HepG2 (cell line): ENCODE data around the gene PRR33. TPM values are rescaled to one million over a fixed set of nuclear protein-coding genes. Genes with fewer than 3 reads are reported as not detected.
A peak's percentile ranks its signal among the peaks of the same experiment; 100 is the strongest.

Source experiments
- ATAC-seq: fragments of 200-7000 bp; cut with Tn5 transposase; 3 replicates; pipeline ENCODE4 v1.9.1; 2020; ENCODE audit warnings: mild to moderate bottlenecking, moderate library complexity
- BruUV-seq: library from RNA; stranded (reverse); fragments of 400-500 nt; replicated peaks from 2 replicates; lab custom pipeline; 2021; lab: Mats Ljungman, UMichigan
- CTCF ChIA-PET: fragments of 300-600 bp; formaldehyde crosslinking; extraction: SDS; loops from one replicate; lab custom pipeline; 2021; ENCODE audit warnings: low total read pairs, inconsistent platforms, low intra/inter-chr PET ratio; lab: Yijun Ruan, JAX
- POLR2A ChIA-PET: fragments of 350-600 bp; sonication (Branson Sonifier 250); formaldehyde crosslinking; loops from one replicate; lab custom pipeline; 2020; ENCODE audit warnings: antibody characterized with exemption, inconsistent platforms; lab: Yijun Ruan, JAX
- DNase-seq: peaks from one replicate; pipeline ENCODE4 v3.0.0-alpha.2; 2015; ENCODE audit warnings: low spot score
- FAIRE-seq: peaks from 3 replicates; lab custom pipeline; 2011; peaks lifted over from hg19 to GRCh38; lab: Jason Lieb, UNC
- H2AFZ ChIP-seq: one replicate; pipeline ENCODE4 v1.6.1; 2011; ENCODE audit warnings: low read length, inconsistent platforms
- H3K27ac ChIP-seq: fragments of 300-600 bp; 3 replicates; pipeline ENCODE4 v1.8.0; 2011; ENCODE audit warnings: mixed run types, mild to moderate bottlenecking, mixed read lengths, low read length, inconsistent platforms; ENCODE audit not compliant: insufficient read depth; ENCODE audit errors: extremely low read length
- H3K27me3 ChIP-seq, 2 experiments: fragments of 200-600 bp in 1 of 2; 2 replicates in 1 of 2; 3 replicates in 1 of 2; pipeline versions ENCODE4 v1.6.0 to v1.8.0; 2011; ENCODE audit warnings: low read length in 2 of 2, mild to moderate bottlenecking in 2 of 2, moderate library complexity in 2 of 2, inconsistent platforms in 1 of 2; ENCODE audit not compliant: insufficient read depth in 2 of 2, control insufficient read depth in 1 of 2
- H3K36me3 ChIP-seq, 2 experiments: fragments of 200-600 bp in 1 of 2; replicated peaks in 1 of 2; 2 replicates in 1 of 2; 3 replicates in 1 of 2; pipeline versions ENCODE4 v1.5.1 to v1.8.0; 2011; ENCODE audit warnings: low read length in 2 of 2, inconsistent platforms in 1 of 2; ENCODE audit not compliant: insufficient read depth in 2 of 2, control insufficient read depth in 1 of 2
- H3K4me1 ChIP-seq: 2 replicates; pipeline ENCODE4 v1.5.1; 2012; ENCODE audit warnings: low read length, inconsistent platforms; ENCODE audit not compliant: insufficient read depth
- H3K4me2 ChIP-seq: 2 replicates; pipeline ENCODE4 v1.6.0; 2011; ENCODE audit warnings: low read depth, low read length, inconsistent platforms
- H3K4me3 ChIP-seq, 3 experiments: fragments of 200-600 bp in 1 of 3; sonication (generic), shearing (Covaris generic) in 1 of 3; replicated peaks in 1 of 3; 2 replicates each; pipeline ENCODE4 v1.5.1; 2011 to 2016; ENCODE audit warnings: low read length in 3 of 3, inconsistent platforms in 2 of 3, low read depth in 2 of 3, mild to moderate bottlenecking in 2 of 3, control low read depth in 1 of 3, mixed read lengths in 1 of 3; ENCODE audit not compliant: insufficient read depth in 1 of 3
- H3K79me2 ChIP-seq: one replicate; pipeline ENCODE4 v1.6.1; 2011; ENCODE audit warnings: low read length, inconsistent platforms; ENCODE audit not compliant: insufficient read depth
- H3K9ac ChIP-seq: 2 replicates; pipeline ENCODE4 v1.6.0; 2011; ENCODE audit warnings: mild to moderate bottlenecking, low read depth, low read length, inconsistent platforms; ENCODE audit not compliant: insufficient read depth
- H3K9me3 ChIP-seq: 2 replicates; pipeline ENCODE4 v1.5.1; 2012; ENCODE audit warnings: mild to moderate bottlenecking, low read length
- H4K20me1 ChIP-seq: 2 replicates; pipeline ENCODE4 v1.6.0; 2011; ENCODE audit warnings: inconsistent platforms, mild to moderate bottlenecking, low read length, moderate library complexity; ENCODE audit not compliant: insufficient read depth
- FOSL2 ChIP-seq: sonication (generic); formaldehyde crosslinking; IDR thresholded peaks from 2 replicates; pipeline ENCODE4 v1.4.0; 2020; ENCODE audit warnings: missing genetic modification reagents
- FOXP4 ChIP-seq: sonication (generic); formaldehyde crosslinking; IDR thresholded peaks from 2 replicates; pipeline ENCODE4 v1.4.0; 2020; ENCODE audit warnings: missing genetic modification reagents
- HNF4A ChIP-seq: sonication (generic); formaldehyde crosslinking; IDR thresholded peaks from 2 replicates; pipeline ENCODE4 v1.4.0; 2020; ENCODE audit warnings: missing genetic modification reagents
- WGBS: methylation state at CpG from one replicate; pipeline ENCODE4 v1.1.6; 2017; ENCODE audit warnings: low lambda C conversion rate; 5-methylcytosine and 5-hydroxymethylcytosine counted together
- in situ Hi-C: cut with HindIII; loops from 2 replicates; pipeline ENCODE4 v1.10.0; 2017; ENCODE audit warnings: low pct_unique_long_range_greater_than_20kb; ENCODE audit not compliant: extremely low pct_ligation_motif_present
- intact Hi-C: fragments of 100-400 bp; cut with micrococcal nuclease; formaldehyde crosslinking; loops from one replicate; pipeline ENCODE4 v1.10.0; 2022; ENCODE audit not compliant: unreplicated experiment
- polyA plus RNA-seq, 8 experiments: library from polyadenylated mRNA; depleted of rRNA in 3 of 8; stranded (reverse) in 7 of 8; unstranded in 1 of 8; fragments of >200 nt; fragmentation: Illumina TruSeq in 4 of 8; extraction: Trizol in 4 of 8; gene quantifications; 2 replicates each; pipeline versions ENCODE4 v1.2.1 to v1.2.3, GENCODE V29; 2011 to 2016; ENCODE audit warnings: low read depth in 4 of 8, missing spikeins in 1 of 8, mixed read lengths in 1 of 8; ENCODE audit not compliant: insufficient read depth in 1 of 8
- total RNA-seq, 5 experiments: library from RNA; depleted of rRNA; stranded (reverse); fragments of >200 nt; fragmentation: Illumina TruSeq; extraction: Trizol; gene quantifications; 2 replicates each; pipeline ENCODE4 v1.2.3, GENCODE V29; 2016; ENCODE audit warnings: low read depth in 1 of 5
- TF ChIP-seq, protein P1 (sequence below), 2 experiments: sonication (generic) in 1 of 2; formaldehyde crosslinking in 1 of 2; IDR thresholded peaks; 2 replicates each; pipeline versions ENCODE4 v1.6.1 to v1.9.0; 2014 to 2022; ENCODE audit warnings: antibody characterized with exemption in 1 of 2, borderline replicate concordance in 1 of 2, inconsistent platforms in 1 of 2, low read depth in 1 of 2, missing genetic modification reagents in 1 of 2
- TF ChIP-seq, protein P2 (sequence below): sonication (generic); formaldehyde crosslinking; IDR thresholded peaks from 2 replicates; pipeline ENCODE4 v1.4.0; 2020; ENCODE audit warnings: missing genetic modification reagents

The PRR33 gene
- total and polyA plus RNA-seq, 2 of the 13 experiments (the other 11 are each of a cell fraction or from before 2014, with no cell fraction given) = not detected

- Histone ChIP-seq H3K4me3 (no peak overlapping the region), H3K4me1 (peaks cover 9% of the 10 kb centered on the region), H3K9ac (no peak overlapping the region), H3K27ac (no peak overlapping the region), H3K9me3 (no peaks in the 10 kb centered on the region), H2AFZ (no peak overlapping the region), H4K20me1 (no peaks in the 10 kb centered on the region), H3K4me2 (no peak overlapping the region), H3K36me3 (no peaks in the 10 kb centered on the region), H3K79me2 (no peaks in the 10 kb centered on the region), H3K27me3 (peaks cover 0 to 39% of the 10 kb centered on the region in 2 experiments; a peak in 2 of 5 replicates)
- no peak for TF ChIP-seq FOXP4 (CRISPR knock-in tag)
- FAIRE-seq (no peak), ATAC-seq (no peak), DNase-seq (no peak)
- BruUV-seq = no TSS peak
- intact Hi-C loops (no loop called here), in situ Hi-C loops (no loop called here)
- WGBS = 56% methylated on average over 5 of the region's 5 CpGs
- ChIA-PET CTCF (no interaction called here), POLR2A (no interaction called here)
These were observed 8.0 kb upstream of the PRR33 start for GRCh38 chr11:1899686-1900085.

DNA sequence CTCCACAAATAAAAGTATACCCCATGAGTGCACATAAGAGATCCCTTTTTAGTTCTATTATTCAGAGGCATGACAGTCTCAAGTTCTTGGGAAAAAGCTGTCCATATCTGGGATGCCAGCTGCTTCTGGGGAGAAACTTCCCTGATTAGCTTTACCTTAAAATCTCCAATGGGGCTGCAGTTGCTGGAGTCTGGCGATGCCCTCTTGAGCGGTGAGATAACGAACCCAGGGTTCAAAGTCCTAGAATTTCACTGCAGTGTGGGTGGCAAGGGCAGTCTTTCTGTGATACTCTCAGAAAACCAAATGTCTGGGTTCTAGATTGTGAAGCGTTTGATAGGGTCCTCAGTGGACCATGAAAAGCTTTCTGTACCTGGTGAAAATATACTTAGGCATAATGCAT is 7.4 kb upstream of the PRR33 start:
- POLR2A ChIA-PET = interaction anchor here (0.8 kb wide), 1 partner anchor 49 kb away, joined by 3 read pairs; no protein-coding TSS in a partner anchor
- no TSS peak for BruUV-seq
- FAIRE-seq = no peak
- TF ChIP-seq, protein P1, sequence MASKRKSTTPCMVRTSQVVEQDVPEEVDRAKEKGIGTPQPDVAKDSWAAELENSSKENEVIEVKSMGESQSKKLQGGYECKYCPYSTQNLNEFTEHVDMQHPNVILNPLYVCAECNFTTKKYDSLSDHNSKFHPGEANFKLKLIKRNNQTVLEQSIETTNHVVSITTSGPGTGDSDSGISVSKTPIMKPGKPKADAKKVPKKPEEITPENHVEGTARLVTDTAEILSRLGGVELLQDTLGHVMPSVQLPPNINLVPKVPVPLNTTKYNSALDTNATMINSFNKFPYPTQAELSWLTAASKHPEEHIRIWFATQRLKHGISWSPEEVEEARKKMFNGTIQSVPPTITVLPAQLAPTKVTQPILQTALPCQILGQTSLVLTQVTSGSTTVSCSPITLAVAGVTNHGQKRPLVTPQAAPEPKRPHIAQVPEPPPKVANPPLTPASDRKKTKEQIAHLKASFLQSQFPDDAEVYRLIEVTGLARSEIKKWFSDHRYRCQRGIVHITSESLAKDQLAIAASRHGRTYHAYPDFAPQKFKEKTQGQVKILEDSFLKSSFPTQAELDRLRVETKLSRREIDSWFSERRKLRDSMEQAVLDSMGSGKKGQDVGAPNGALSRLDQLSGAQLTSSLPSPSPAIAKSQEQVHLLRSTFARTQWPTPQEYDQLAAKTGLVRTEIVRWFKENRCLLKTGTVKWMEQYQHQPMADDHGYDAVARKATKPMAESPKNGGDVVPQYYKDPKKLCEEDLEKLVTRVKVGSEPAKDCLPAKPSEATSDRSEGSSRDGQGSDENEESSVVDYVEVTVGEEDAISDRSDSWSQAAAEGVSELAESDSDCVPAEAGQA (IDR thresholded peaks at IDR 0.05; ENCODE audit: low read depth) = no peak
- TF ChIP-seq, protein P1 (CRISPR knock-in tag; IDR thresholded peaks at IDR 0.05; ENCODE audit: borderline replicate concordance) = no peak
- peak; percentile 41; the same call in 1 of the 2 replicates for TF ChIP-seq HNF4A (CRISPR knock-in tag)
- TF ChIP-seq FOSL2 (CRISPR knock-in tag) = no peak
- TF ChIP-seq, protein P2, sequence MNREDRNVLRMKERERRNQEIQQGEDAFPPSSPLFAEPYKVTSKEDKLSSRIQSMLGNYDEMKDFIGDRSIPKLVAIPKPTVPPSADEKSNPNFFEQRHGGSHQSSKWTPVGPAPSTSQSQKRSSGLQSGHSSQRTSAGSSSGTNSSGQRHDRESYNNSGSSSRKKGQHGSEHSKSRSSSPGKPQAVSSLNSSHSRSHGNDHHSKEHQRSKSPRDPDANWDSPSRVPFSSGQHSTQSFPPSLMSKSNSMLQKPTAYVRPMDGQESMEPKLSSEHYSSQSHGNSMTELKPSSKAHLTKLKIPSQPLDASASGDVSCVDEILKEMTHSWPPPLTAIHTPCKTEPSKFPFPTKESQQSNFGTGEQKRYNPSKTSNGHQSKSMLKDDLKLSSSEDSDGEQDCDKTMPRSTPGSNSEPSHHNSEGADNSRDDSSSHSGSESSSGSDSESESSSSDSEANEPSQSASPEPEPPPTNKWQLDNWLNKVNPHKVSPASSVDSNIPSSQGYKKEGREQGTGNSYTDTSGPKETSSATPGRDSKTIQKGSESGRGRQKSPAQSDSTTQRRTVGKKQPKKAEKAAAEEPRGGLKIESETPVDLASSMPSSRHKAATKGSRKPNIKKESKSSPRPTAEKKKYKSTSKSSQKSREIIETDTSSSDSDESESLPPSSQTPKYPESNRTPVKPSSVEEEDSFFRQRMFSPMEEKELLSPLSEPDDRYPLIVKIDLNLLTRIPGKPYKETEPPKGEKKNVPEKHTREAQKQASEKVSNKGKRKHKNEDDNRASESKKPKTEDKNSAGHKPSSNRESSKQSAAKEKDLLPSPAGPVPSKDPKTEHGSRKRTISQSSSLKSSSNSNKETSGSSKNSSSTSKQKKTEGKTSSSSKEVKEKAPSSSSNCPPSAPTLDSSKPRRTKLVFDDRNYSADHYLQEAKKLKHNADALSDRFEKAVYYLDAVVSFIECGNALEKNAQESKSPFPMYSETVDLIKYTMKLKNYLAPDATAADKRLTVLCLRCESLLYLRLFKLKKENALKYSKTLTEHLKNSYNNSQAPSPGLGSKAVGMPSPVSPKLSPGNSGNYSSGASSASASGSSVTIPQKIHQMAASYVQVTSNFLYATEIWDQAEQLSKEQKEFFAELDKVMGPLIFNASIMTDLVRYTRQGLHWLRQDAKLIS (CRISPR knock-in tag) = no peak

More for the DNA sequence above, 7.4 kb upstream of the PRR33 start:
- intact Hi-C loops = no loop called here
- Histone ChIP-seq H3K9me3 (no peaks in the 10 kb centered on the region), H3K4me1 (peaks cover 9% of the 10 kb centered on the region), H3K79me2 (no peaks in the 10 kb centered on the region), H3K9ac (no peak overlapping the region), H2AFZ (no peak overlapping the region), H3K36me3 (no peaks in the 10 kb centered on the region), H3K4me3 (no peak overlapping the region), H3K4me2 (no peak overlapping the region), H4K20me1 (no peaks in the 10 kb centered on the region), H3K27me3 (peaks cover 0 to 41% of the 10 kb centered on the region in 2 experiments; a peak in 2 of 5 replicates), H3K27ac (no peak overlapping the region)
- in situ Hi-C loops = no loop called here
- no peak for ATAC-seq
- DNase-seq = no peak
- CTCF ChIA-PET = no interaction called here
- 0% methylated on average over 4 of the region's 4 CpGs for WGBS
